A549 (cell line): Measurements from ENCODE around the gene ZNF618. TPM values are rescaled to one million over a fixed set of nuclear protein-coding genes. Genes with fewer than 3 reads are reported as not detected.

Source experiments
- ATAC-seq, 2 experiments: fragments of 200-7000 bp in 1 of 2; fragments of >200 bp in 1 of 2; cut with Nextera tagmentation in 1 of 2; cut with Tn5 transposase in 1 of 2; 3 replicates each; pipeline versions ENCODE4 v1.8.0 to v1.9.1; 2018 to 2020; ENCODE audit warnings: mild to moderate bottlenecking in 1 of 2, moderate library complexity in 1 of 2
- CTCF ChIA-PET: fragments of 300-600 bp; sonication (Branson Sonifier 250); formaldehyde crosslinking; extraction: SDS; loops from one replicate; lab custom pipeline; 2021; ENCODE audit warnings: antibody characterized with exemption, inconsistent platforms; lab: Yijun Ruan, JAX
- POLR2A ChIA-PET: fragments of 350-600 bp; formaldehyde crosslinking; extraction: SDS; loops from one replicate; lab custom pipeline; 2021; ENCODE audit warnings: antibody characterized with exemption, inconsistent platforms; lab: Yijun Ruan, JAX
- DNase-seq, 2 experiments: peaks; one replicate each; pipeline versions ENCODE4 v3.0.0 to v3.0.0-alpha.2; 2011 to 2016; ENCODE audit warnings: low read depth in 1 of 2, low spot score in 1 of 2
- FAIRE-seq: peaks from 2 replicates; lab custom pipeline; 2011; peaks lifted over from hg19 to GRCh38; lab: Jason Lieb, UNC
- H3K27ac ChIP-seq, 2 experiments: fragments of >200 bp; sonication (Bioruptor Twin); formaldehyde crosslinking; 3 replicates each; pipeline ENCODE4 v1.5.1; 2016 to 2017
- H3K4me1 ChIP-seq: fragments of >200 bp; sonication (Bioruptor Twin); formaldehyde crosslinking; 3 replicates; pipeline ENCODE4 v1.6.1; 2016
- H3K4me2 ChIP-seq: fragments of >200 bp; sonication (Bioruptor Twin); formaldehyde crosslinking; 3 replicates; pipeline ENCODE4 v1.6.1; 2016
- H3K4me3 ChIP-seq: fragments of >200 bp; sonication (Bioruptor Twin); formaldehyde crosslinking; 3 replicates; pipeline ENCODE4 v1.5.1; 2016
- H3K9me3 ChIP-seq: fragments of >200 bp; sonication (Bioruptor Twin); formaldehyde crosslinking; 3 replicates; pipeline ENCODE4 v1.6.1; 2016
- BHLHE40 ChIP-seq: IDR thresholded peaks from 2 replicates; pipeline ENCODE4 v1.6.1; 2012; ENCODE audit warnings: low read depth, low read length, inconsistent platforms
- CBX2 ChIP-seq: fragments of 200-600 bp; sonication (generic); IDR thresholded peaks from 2 replicates; pipeline ENCODE4 v1.6.1; 2016; ENCODE audit warnings: low read depth, mild to moderate bottlenecking, borderline replicate concordance
- CHD4 ChIP-seq: fragments of 200-600 bp; sonication (generic); IDR thresholded peaks from 2 replicates; pipeline ENCODE4 v1.6.1; 2016; ENCODE audit warnings: antibody characterized with exemption, mild to moderate bottlenecking, borderline replicate concordance
- FOSB ChIP-seq: fragments of 250-450 bp; sonication (Bioruptor Pico); IDR thresholded peaks from 2 replicates; pipeline ENCODE4 v1.5.0; 2020; ENCODE audit warnings: mild to moderate bottlenecking, moderate library complexity
- HDAC2 ChIP-seq: fragments of 200-600 bp; sonication (generic); IDR thresholded peaks from 2 replicates; pipeline ENCODE4 v1.6.1; 2016
- HEYL ChIP-seq: fragments of 250-450 bp; sonication (Bioruptor Pico); IDR thresholded peaks from 2 replicates; pipeline ENCODE4 v1.8.0; 2021; ENCODE audit warnings: mild to moderate bottlenecking, moderate library complexity
- HOXB13 ChIP-seq: fragments of 250-450 bp; sonication (Bioruptor Pico); IDR thresholded peaks from 2 replicates; pipeline ENCODE4 v1.5.0; 2020; ENCODE audit warnings: low read depth, mild to moderate bottlenecking, moderate library complexity
- JUNB ChIP-seq: fragments of >200 bp; sonication (Bioruptor Twin); formaldehyde crosslinking; IDR thresholded peaks from 2 replicates; pipeline ENCODE4 v1.6.1; 2016
- KDM1A ChIP-seq: fragments of 200-600 bp; sonication (generic); IDR thresholded peaks from 2 replicates; pipeline ENCODE4 v1.6.1; 2016; ENCODE audit warnings: low read depth, mild to moderate bottlenecking
- MAZ ChIP-seq: fragments of 150-350 bp; IDR thresholded peaks from 2 replicates; pipeline ENCODE4 v1.6.1; 2014; ENCODE audit warnings: antibody characterized with exemption, low read depth, low read length, borderline replicate concordance
- NPAS2 ChIP-seq: fragments of 250-450 bp; sonication (Bioruptor Pico); IDR thresholded peaks from 2 replicates; pipeline ENCODE4 v1.8.0; 2022; ENCODE audit warnings: mild to moderate bottlenecking, moderate library complexity, borderline replicate concordance
- NR3C1 ChIP-seq: fragments of >200 bp; sonication (Bioruptor Twin); formaldehyde crosslinking; IDR thresholded peaks from 3 replicates; pipeline ENCODE4 v1.6.1; 2017
- PHF8 ChIP-seq: fragments of 200-600 bp; sonication (generic); IDR thresholded peaks from 2 replicates; pipeline ENCODE4 v1.6.1; 2016; ENCODE audit warnings: low read depth, mild to moderate bottlenecking, antibody characterized with exemption, moderate library complexity, borderline replicate concordance
- POLR2A ChIP-seq: IDR thresholded peaks from 2 replicates; pipeline ENCODE4 v1.6.1; 2012; ENCODE audit warnings: mild to moderate bottlenecking, low read length
- RARB ChIP-seq: fragments of 250-450 bp; sonication (Bioruptor Pico); IDR thresholded peaks from 2 replicates; pipeline ENCODE4 v1.8.0; 2021; ENCODE audit warnings: mild to moderate bottlenecking, moderate library complexity
- SMC3 ChIP-seq: fragments of >200 bp; sonication (Bioruptor Twin); formaldehyde crosslinking; IDR thresholded peaks from 3 replicates; pipeline ENCODE4 v1.6.1; 2018; ENCODE audit warnings: inconsistent platforms
- SREBF2 ChIP-seq: fragments of 450-650 bp; IDR thresholded peaks from 2 replicates; pipeline ENCODE4 v1.6.1; 2014; ENCODE audit warnings: mild to moderate bottlenecking, moderate library complexity
- TP53 ChIP-seq: fragments of 250-450 bp; sonication (Bioruptor Pico); IDR thresholded peaks from 2 replicates; pipeline ENCODE4 v1.5.0; 2021; ENCODE audit warnings: mild to moderate bottlenecking, moderate library complexity
- ZFP36 ChIP-seq: fragments of 450-650 bp; IDR thresholded peaks from 2 replicates; pipeline ENCODE4 v1.6.1; 2014; ENCODE audit warnings: borderline replicate concordance; ENCODE audit not compliant: partially characterized antibody
- ZSCAN20 ChIP-seq: fragments of 250-450 bp; sonication (Bioruptor Pico); IDR thresholded peaks from 2 replicates; pipeline ENCODE4 v1.8.0; 2022; ENCODE audit warnings: mild to moderate bottlenecking, moderate library complexity
- WGBS: methylation state at CpG from one replicate; pipeline ENCODE4 v1.1.6; 2017; ENCODE audit errors: missing lambda C conversion rate; 5-methylcytosine and 5-hydroxymethylcytosine counted together
- polyA plus RNA-seq, 4 experiments: library from polyadenylated mRNA; depleted of rRNA in 3 of 4; stranded (reverse); fragments of >200 nt; fragmentation: RNase III in 1 of 4; extraction: RNeasy Plus Mini Kit Qiagen cat#74134 plus additional on column Dnase treatment in 1 of 4; gene quantifications; 2 replicates in 3 of 4; 3 replicates in 1 of 4; pipeline ENCODE4 v1.2.3, GENCODE V29; 2011 to 2017
- TF ChIP-seq, protein P1 (sequence below): IDR thresholded peaks from 2 replicates; pipeline ENCODE4 v1.6.1; 2012; ENCODE audit warnings: low read depth, borderline replicate concordance
- TF ChIP-seq, protein P2 (sequence below): fragments of 150-350 bp; IDR thresholded peaks from 2 replicates; pipeline ENCODE4 v1.6.1; 2014; ENCODE audit warnings: low read depth, mild to moderate bottlenecking, low read length
- TF ChIP-seq, protein P3 (sequence below): fragments of 200-600 bp; sonication (generic); IDR thresholded peaks from 2 replicates; pipeline ENCODE4 v1.6.1; 2016; ENCODE audit warnings: antibody characterized with exemption, mild to moderate bottlenecking, moderate library complexity
- TF ChIP-seq, protein P4 (sequence below): fragments of >200 bp; sonication (Bioruptor Twin); formaldehyde crosslinking; IDR thresholded peaks from 3 replicates; pipeline ENCODE4 v1.6.1; 2016

The ZNF618 gene
- polyA plus RNA-seq, 2 of the 4 experiments (the other 2 are of a cell fraction): 9.0 to 10.0 TPM

DNA sequence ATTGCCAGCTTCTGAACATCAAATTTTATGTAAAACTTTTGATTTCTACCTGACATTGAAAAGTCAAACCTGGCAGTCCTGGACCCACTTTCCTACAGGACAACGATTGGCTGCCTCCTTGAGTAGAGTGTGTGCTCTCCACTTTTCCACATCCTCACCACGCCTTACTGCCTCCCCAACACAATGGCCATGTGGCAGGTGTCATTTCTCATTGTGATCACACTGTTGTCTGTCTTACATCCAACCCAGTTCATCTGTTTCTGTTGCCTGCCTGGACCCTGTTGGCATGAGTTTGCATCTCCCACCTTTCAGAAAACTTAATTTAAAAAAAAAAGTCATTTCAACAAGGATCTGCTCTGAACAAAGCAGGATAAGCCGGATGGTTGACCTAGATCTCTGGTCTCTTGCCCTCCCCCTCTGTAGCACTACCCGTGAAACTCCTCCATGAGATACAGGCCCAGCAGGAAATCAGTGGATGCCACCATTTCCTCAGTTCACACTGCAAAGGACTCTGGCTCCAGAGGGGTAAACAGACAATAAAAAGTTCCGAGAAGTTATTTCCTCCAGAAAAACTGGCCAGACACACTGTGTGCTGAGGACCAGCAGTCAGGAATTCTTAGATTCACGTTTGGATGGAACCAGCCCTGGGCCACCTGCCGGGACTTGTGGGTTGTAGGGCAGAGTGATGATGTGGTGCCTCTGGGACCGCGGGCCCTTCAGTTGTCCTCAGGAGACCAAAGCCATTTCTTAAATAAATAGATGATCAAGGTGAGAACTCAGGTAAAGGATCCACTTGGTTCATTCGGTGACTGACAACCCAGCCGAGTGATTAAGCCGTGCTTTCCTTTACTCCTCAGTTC, 153.4 kb downstream of the ZNF618 start:
- Histone ChIP-seq H3K4me2 (no peak overlapping the region), H3K4me3 (no peak overlapping the region), H3K4me1 (no peaks in the 10 kb centered on the region), H3K9me3 (peaks cover 1% of the 10 kb centered on the region; the same call in 2 of the 3 replicates), H3K27ac (no peak overlapping the region)
- ATAC-seq (no peak), DNase-seq (no peak), FAIRE-seq (no peak)
- WGBS: 92% methylated on average over 12 of the region's 12 CpGs
- ChIA-PET CTCF (no interaction called here), POLR2A (no interaction called here)
- TF ChIP-seq SMC3 (no peak), FOSB (CRISPR knock-in tag) (no peak), CHD4 (no peak), PHF8 (no peak)

DNA sequence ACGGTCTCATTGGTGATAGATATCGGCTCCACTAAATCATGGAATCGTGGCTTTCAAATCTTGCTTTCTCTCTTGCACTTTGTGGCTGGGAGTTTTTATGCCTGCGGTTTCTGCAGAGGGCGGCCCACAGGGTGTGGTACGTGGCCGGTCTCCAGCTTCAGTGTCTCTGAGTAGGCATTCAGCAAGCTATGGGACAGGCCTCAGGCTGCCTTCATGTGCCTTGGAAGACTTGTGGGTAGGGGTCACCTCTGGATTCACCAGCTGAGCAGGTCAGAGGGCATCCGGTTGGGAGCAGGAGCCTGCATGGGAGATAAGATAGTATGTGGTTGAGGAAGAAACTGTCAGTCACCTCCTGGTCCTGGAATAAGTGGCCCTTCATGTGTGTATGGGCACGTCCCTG, 154.3 kb downstream of the ZNF618 start:
- POLR2A ChIA-PET: no interaction called here
- no peak overlapping the region for H3K4me3 ChIP-seq
- DNase-seq: no peak
- H3K27ac ChIP-seq: no peak overlapping the region
- no peak overlapping the region for H3K4me2 ChIP-seq
- CTCF ChIA-PET: no interaction called here
- ATAC-seq: no peak
- no peaks in the 10 kb centered on the region for H3K9me3 ChIP-seq
- FAIRE-seq: no peak
- TF ChIP-seq ZFP36 (no peak), NPAS2 (CRISPR knock-in tag) (no peak), FOSB (CRISPR knock-in tag) (no peak), HOXB13 (no peak), BHLHE40 (no peak), RARB (CRISPR knock-in tag) (no peak), NR3C1 (no peak), SREBF2 (no peak), SMC3 (no peak)
- TF ChIP-seq, protein P1, sequence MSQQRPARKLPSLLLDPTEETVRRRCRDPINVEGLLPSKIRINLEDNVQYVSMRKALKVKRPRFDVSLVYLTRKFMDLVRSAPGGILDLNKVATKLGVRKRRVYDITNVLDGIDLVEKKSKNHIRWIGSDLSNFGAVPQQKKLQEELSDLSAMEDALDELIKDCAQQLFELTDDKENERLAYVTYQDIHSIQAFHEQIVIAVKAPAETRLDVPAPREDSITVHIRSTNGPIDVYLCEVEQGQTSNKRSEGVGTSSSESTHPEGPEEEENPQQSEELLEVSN: no peak
- TF ChIP-seq, protein P2, sequence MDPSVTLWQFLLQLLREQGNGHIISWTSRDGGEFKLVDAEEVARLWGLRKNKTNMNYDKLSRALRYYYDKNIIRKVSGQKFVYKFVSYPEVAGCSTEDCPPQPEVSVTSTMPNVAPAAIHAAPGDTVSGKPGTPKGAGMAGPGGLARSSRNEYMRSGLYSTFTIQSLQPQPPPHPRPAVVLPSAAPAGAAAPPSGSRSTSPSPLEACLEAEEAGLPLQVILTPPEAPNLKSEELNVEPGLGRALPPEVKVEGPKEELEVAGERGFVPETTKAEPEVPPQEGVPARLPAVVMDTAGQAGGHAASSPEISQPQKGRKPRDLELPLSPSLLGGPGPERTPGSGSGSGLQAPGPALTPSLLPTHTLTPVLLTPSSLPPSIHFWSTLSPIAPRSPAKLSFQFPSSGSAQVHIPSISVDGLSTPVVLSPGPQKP: no peak
- 92% methylated on average over 9 of the region's 9 CpGs for WGBS
- no peaks in the 10 kb centered on the region for H3K4me1 ChIP-seq

DNA sequence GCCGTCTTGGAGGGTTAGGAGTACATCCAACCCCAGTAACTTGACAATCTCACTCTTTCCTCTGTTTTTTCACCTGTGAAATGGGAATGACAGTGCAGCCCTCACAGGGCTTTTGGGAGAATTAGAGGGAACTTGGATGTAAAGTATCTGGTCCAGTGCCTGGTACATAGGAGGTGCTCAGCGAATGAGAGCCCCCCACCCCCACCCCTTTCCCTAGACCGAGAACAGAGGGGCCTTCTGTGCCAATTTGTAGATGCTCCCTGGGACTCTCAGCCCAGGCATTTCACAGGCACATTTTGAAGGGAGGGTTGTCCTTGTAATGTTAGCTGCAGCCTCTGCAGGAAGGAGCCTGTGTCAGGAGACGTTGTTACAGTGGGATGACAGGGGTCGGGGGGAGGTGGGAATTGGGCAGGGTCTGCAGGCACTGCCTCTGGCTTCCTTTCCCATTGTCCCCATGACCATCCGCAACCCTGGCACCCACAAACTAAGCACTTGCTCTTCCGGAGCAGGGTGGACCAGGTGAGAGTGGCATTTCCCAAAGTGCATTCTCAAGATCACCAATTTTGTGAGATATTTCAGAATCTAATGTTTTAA, 155.0 kb downstream of the ZNF618 start:
- Histone ChIP-seq H3K4me3 (no peak overlapping the region), H3K4me2 (no peak overlapping the region), H3K4me1 (no peaks in the 10 kb centered on the region), H3K9me3 (no peaks in the 10 kb centered on the region), H3K27ac (no peak overlapping the region)
- TF ChIP-seq ZSCAN20 (CRISPR knock-in tag) (no peak), MAZ (no peak), HEYL (no peak), HDAC2 (no peak), SREBF2 (no peak), KDM1A (no peak), CBX2 (no peak), CHD4 (no peak), HOXB13 (no peak), JUNB (no peak), TP53 (CRISPR knock-in tag) (no peak), POLR2A (no peak)
- TF ChIP-seq, protein P2: no peak
- TF ChIP-seq, protein P3, sequence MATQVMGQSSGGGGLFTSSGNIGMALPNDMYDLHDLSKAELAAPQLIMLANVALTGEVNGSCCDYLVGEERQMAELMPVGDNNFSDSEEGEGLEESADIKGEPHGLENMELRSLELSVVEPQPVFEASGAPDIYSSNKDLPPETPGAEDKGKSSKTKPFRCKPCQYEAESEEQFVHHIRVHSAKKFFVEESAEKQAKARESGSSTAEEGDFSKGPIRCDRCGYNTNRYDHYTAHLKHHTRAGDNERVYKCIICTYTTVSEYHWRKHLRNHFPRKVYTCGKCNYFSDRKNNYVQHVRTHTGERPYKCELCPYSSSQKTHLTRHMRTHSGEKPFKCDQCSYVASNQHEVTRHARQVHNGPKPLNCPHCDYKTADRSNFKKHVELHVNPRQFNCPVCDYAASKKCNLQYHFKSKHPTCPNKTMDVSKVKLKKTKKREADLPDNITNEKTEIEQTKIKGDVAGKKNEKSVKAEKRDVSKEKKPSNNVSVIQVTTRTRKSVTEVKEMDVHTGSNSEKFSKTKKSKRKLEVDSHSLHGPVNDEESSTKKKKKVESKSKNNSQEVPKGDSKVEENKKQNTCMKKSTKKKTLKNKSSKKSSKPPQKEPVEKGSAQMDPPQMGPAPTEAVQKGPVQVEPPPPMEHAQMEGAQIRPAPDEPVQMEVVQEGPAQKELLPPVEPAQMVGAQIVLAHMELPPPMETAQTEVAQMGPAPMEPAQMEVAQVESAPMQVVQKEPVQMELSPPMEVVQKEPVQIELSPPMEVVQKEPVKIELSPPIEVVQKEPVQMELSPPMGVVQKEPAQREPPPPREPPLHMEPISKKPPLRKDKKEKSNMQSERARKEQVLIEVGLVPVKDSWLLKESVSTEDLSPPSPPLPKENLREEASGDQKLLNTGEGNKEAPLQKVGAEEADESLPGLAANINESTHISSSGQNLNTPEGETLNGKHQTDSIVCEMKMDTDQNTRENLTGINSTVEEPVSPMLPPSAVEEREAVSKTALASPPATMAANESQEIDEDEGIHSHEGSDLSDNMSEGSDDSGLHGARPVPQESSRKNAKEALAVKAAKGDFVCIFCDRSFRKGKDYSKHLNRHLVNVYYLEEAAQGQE: no peak
- TF ChIP-seq, protein P4, sequence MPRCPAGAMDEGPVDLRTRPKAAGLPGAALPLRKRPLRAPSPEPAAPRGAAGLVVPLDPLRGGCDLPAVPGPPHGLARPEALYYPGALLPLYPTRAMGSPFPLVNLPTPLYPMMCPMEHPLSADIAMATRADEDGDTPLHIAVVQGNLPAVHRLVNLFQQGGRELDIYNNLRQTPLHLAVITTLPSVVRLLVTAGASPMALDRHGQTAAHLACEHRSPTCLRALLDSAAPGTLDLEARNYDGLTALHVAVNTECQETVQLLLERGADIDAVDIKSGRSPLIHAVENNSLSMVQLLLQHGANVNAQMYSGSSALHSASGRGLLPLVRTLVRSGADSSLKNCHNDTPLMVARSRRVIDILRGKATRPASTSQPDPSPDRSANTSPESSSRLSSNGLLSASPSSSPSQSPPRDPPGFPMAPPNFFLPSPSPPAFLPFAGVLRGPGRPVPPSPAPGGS: no peak
- TF ChIP-seq, protein P1: no peak
- FAIRE-seq: no peak
- no peak for DNase-seq
- no peak for ATAC-seq
- ChIA-PET CTCF (no interaction called here), POLR2A (no interaction called here)
- WGBS: 88% methylated on average over 7 of the region's 7 CpGs
